ENCODE data around the gene NHERF2. TPM values are rescaled to one million over a fixed set of nuclear protein-coding genes. Genes with fewer than 3 reads are reported as not detected.

Gene NHERF2
- total RNA-seq, 2 donors from 2014 or later: 66.0 to 84.1 TPM

DNA sequence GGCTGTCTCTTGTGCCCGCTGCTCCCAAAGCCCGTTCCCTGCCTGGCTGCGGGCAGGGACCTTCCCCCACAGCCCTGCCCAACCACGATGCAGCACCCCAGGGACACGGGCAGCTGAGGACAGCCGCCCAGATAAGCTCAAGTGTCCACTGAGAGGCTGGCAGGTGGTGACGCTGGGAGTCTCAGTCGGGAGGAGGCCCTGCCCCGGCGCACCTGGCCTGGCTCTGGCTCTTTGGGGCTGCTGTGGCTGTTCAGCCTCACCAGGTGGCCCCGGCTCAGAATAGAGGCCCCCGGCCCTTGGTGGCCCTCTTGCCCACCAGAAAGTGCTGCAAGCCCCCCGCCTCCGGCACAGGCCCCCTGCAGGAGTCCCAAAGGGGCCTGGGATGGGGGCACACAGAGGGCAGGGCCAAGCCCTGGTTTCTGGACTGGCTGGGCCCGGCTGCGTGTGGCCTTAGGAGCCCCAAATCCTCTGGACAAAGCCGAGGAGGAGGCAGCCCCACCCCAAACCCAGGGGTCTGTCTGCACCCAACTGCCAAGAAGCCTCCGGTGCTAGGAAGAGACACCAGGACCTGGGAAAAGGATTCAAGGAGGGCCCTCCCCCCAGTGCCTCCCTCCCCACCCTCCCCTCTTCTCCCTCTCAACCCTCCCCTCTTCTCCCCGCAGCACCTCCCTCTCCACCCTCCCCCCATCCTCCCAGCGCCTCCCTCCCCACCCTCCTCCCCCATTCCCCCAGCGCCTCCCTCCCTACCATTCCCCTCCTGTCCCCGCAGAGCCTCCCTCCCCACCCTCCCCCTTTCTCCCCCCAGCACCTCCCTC lies 15.7 kb downstream of the NHERF2 start:
- ATAC-seq (ENCODE audit: insufficient number of reproducible peaks, low FRiP score, low read depth) (no peak), DNase-seq (ENCODE audit: low spot score) (no peak)
- peaks cover 10% of the 10 kb centered on the region for H3K36me3 ChIP-seq
- H3K4me3 ChIP-seq: no peak overlapping the region
- no peak for TF ChIP-seq CTCF (IDR thresholded peaks at IDR 0.05)
- H3K27me3 ChIP-seq (replicated peaks; ENCODE audit: insufficient read depth): no peaks in the 10 kb centered on the region
- H3K27ac ChIP-seq: no peak overlapping the region
- H3K9me3 ChIP-seq: no peaks in the 10 kb centered on the region
- peaks cover 11 to 40% of the 10 kb centered on the region in 2 donors for H3K4me1 ChIP-seq (ENCODE audit: control insufficient read depth in 1 of 2, low read depth in 2 of 2)

- no peak overlapping the region for H3K4me3 ChIP-seq
- no peaks in the 10 kb centered on the region for H3K9me3 ChIP-seq
- DNase-seq (ENCODE audit: low spot score) (no peak), ATAC-seq (ENCODE audit: insufficient number of reproducible peaks, low FRiP score, low read depth) (no peak)
- no peaks in the 10 kb centered on the region for H3K27me3 ChIP-seq (replicated peaks; ENCODE audit: insufficient read depth)
- TF ChIP-seq CTCF (IDR thresholded peaks at IDR 0.05): no peak
- H3K36me3 ChIP-seq: peaks cover 5% of the 10 kb centered on the region
- no peak overlapping the region for H3K27ac ChIP-seq
- H3K4me1 ChIP-seq (ENCODE audit: control insufficient read depth in 1 of 2, low read depth in 2 of 2): peaks cover 11 to 39% of the 10 kb centered on the region in 2 donors
Observed at GRCh38 chr16:2042986-2043666, 16.4 kb downstream of the NHERF2 start.

DNA sequence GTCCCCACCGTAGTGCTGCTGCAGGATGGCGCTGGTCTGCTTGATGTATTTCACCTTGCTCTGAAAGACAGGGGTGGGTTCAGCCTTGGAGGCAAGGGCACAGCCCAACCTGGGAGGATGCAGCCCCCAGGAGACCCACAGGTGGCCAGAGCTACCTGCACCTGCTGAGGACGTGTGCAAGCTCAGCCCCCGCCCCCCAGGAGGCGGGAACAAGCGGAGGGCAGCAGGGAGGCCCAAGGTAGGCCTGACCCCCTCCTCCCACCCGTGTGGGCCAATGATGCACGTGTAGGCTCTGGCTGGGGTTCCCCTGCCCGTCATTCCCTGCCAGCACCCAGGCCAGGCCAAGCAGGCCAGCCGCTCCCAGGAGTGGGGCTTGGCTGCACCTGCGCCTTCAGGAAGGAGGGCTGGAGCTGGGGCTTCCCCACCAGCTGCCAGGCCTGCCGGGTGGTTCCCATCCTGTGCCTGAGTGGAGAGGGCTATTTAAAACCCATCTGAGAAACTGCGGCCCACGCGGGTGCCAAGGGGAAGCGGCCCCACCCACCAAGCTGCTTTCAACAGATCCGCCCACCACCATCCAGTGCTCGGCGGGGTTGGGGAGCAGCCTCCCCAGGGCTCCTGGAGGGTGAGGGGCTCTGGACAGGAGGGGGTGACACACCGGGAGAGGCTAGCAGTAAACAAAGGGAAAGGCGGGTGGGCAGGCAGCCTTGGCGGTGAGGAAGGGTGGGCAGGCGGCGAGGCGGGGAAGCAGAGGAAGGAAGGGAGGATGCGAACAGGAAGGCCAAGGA lies 17.2 kb downstream of the NHERF2 start:
- peaks cover 14 to 46% of the 10 kb centered on the region in 2 donors for H3K4me1 ChIP-seq (ENCODE audit: control insufficient read depth in 1 of 2, low read depth in 2 of 2)
- DNase-seq (ENCODE audit: low spot score) (no peak), ATAC-seq (ENCODE audit: insufficient number of reproducible peaks, low FRiP score, low read depth) (no peak)
- no peak for TF ChIP-seq CTCF (IDR thresholded peaks at IDR 0.05)
- H3K27ac ChIP-seq: no peak overlapping the region
- H3K27me3 ChIP-seq (replicated peaks; ENCODE audit: insufficient read depth): no peaks in the 10 kb centered on the region
- peaks cover 4% of the 10 kb centered on the region for H3K36me3 ChIP-seq
- no peaks in the 10 kb centered on the region for H3K9me3 ChIP-seq
- H3K4me3 ChIP-seq: no peak overlapping the region

DNA sequence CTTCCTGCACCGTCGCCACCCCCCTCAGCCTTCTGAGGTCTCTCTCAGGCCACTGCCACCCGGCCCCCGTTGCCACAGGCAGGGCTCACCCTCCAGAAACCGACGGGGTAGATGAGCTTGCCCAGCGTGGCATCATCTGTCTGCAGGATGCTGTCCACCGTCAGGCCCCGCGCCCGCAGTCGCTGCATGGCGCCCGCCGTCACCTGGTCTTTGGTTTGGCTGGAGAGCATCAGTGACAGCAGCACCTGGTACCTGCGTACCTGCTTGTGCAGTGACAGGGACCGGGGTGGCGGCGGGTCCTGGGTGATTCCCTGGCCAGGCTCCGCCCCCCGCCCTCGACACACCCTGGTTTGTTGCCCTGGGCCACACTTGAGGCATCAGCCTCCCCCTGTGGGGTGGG lies 17.8 kb downstream of the NHERF2 start:
- no peak overlapping the region for H3K27ac ChIP-seq

More for the DNA sequence above, 17.8 kb downstream of the NHERF2 start:
- TF ChIP-seq CTCF (IDR thresholded peaks at IDR 0.05): no peak
- DNase-seq (ENCODE audit: low spot score): no peak
- Histone ChIP-seq H3K4me3 (no peak overlapping the region), H3K27me3 (replicated peaks; ENCODE audit: insufficient read depth) (no peaks in the 10 kb centered on the region), H3K36me3 (no peaks in the 10 kb centered on the region), H3K4me1 (ENCODE audit: control insufficient read depth in 1 of 2, low read depth in 2 of 2) (peaks cover 14 to 43% of the 10 kb centered on the region in 2 donors), H3K9me3 (no peaks in the 10 kb centered on the region)
- no peak for ATAC-seq (ENCODE audit: insufficient number of reproducible peaks, low FRiP score, low read depth)
